ENCODE results near the gene UBE2O.

UBE2O gene

DNA sequence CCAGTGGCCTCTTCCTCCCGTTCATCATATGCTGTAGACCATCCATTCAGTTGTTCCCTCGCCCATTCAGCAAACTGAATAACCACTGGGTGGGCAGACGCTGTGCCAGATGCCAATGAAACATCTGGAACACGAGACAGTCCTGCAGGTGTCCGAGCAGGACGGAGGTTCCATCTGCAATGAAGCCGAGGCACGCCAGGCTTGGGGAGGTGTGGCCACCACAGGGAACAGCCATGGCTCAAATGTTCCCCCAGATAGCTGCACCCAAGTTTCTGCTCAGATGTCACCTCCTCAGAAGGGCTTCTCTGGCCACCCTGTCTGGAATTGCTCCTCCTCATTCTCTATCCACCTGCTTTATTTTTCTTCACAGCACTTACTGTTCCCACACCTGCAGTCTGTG is 30.5 kb downstream of the UBE2O start:
- Mint-ChIP-seq H3K4me3 (no peak overlapping the region), H3K9me3 (no peaks in the 10 kb centered on the region), H3K27ac (ENCODE audit: low read depth) (no peak overlapping the region), H3K27me3 (no peaks in the 10 kb centered on the region), H3K4me1 (peaks cover 46% of the 10 kb centered on the region), H3K36me3 (ENCODE audit: insufficient read depth) (peaks cover 2% of the 10 kb centered on the region)
- DNase-seq (ENCODE audit: low spot score in 2 of 2): no peak
- ATAC-seq (replicated peaks; ENCODE audit: extremely low read depth, poor library complexity, severe bottlenecking): no peak

GRCh38 chr17:76421044-76421407 is 31.9 kb downstream of the UBE2O start:
- Mint-ChIP-seq H3K36me3 (ENCODE audit: insufficient read depth) (peaks cover 1% of the 10 kb centered on the region), H3K27ac (ENCODE audit: low read depth) (no peak overlapping the region), H3K4me3 (no peak overlapping the region), H3K27me3 (no peaks in the 10 kb centered on the region), H3K9me3 (no peaks in the 10 kb centered on the region), H3K4me1 (peaks cover 43% of the 10 kb centered on the region)
- DNase-seq (ENCODE audit: low spot score in 2 of 2) (no peak), ATAC-seq (replicated peaks; ENCODE audit: extremely low read depth, poor library complexity, severe bottlenecking) (no peak)

DNA sequence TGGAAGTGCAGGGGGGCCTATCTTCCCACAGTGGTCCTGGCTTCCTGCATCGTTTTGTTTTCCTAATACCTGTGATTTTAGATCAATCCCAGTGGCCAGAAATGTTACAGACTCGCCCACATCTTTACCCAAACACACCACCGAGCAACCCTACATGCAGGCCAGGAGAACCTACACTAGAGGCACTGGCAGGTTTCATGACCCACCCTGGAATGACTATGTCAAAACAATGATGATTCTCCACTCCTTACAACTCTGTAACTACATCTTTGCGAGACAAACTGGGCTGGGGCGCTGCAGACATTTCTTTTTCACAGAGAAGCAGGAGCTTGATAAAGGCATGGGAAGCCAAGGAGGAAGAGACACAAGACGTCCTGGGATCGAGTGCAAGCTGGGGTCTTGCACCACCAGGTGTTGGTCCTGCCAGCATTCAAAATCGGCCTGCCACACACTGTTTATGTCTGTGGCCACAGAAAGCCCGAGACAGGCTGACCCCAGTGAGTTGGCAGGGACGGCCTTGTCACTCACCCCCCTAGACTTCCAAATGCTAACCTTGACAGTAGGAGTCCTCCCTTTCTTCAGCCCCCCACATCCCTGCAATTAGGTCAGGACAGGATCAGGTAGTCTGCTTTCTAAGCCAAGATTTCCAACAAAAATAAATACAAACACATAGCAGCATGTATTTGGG is 32.5 kb downstream of the UBE2O start:
- ATAC-seq (replicated peaks; ENCODE audit: extremely low read depth, poor library complexity, severe bottlenecking): no peak
- Mint-ChIP-seq H3K9me3 (no peaks in the 10 kb centered on the region), H3K27ac (ENCODE audit: low read depth) (no peak overlapping the region)

GRCh38 chr17:76419576-76420260 is 33.2 kb downstream of the UBE2O start:
- no peak overlapping the region for H3K27ac Mint-ChIP-seq (ENCODE audit: low read depth)
- peaks cover 36% of the 10 kb centered on the region for H3K4me1 Mint-ChIP-seq
- no peaks in the 10 kb centered on the region for H3K27me3 Mint-ChIP-seq
- no peak overlapping the region for H3K4me3 Mint-ChIP-seq
- no peak for ATAC-seq (replicated peaks; ENCODE audit: extremely low read depth, poor library complexity, severe bottlenecking)
- no peaks in the 10 kb centered on the region for H3K9me3 Mint-ChIP-seq
- H3K36me3 Mint-ChIP-seq (ENCODE audit: insufficient read depth): no peaks in the 10 kb centered on the region
- DNase-seq (ENCODE audit: low spot score in 2 of 2): no peak

More for the DNA sequence above, 32.5 kb downstream of the UBE2O start:
- no peaks in the 10 kb centered on the region for H3K36me3 Mint-ChIP-seq (ENCODE audit: insufficient read depth)
- no peaks in the 10 kb centered on the region for H3K27me3 Mint-ChIP-seq
- DNase-seq (ENCODE audit: low spot score in 2 of 2): no peak
- peaks cover 39% of the 10 kb centered on the region for H3K4me1 Mint-ChIP-seq
- H3K4me3 Mint-ChIP-seq: no peak overlapping the region

DNA sequence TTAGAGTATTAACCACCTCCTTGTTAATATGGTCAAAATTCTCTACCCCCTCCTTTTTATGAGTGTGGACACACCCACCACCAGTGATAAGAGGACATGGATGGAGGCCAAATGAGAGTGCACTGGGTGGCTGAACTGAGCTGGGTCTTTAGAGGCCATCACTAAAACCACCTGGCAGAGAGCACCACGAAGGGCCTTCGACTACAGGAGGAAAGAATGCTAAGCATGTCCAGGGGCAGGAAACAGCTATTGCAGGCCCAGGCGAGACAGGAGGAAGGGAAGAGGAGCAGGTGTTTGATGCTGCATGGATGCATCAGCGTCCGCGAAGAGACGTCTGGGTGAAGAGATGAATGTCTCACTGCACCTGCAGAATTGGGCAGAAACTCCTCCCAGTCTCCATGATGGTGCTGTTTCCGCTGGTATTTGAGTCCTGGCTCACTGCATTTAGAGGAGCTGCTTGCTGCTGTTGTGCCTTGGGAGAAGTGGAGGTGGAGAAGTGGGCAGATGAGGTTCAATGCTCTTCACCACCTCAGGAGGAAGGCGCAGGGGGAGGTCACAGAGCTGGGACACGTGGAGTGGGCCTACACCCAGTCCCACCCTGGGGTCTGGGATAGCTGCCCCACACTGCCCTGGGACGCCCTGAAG is 35.3 kb downstream of the UBE2O start:
- no peak for DNase-seq (ENCODE audit: low spot score in 2 of 2)
- H3K4me3 Mint-ChIP-seq: no peak overlapping the region
- no peaks in the 10 kb centered on the region for H3K9me3 Mint-ChIP-seq
- no peak overlapping the region for H3K27ac Mint-ChIP-seq (ENCODE audit: low read depth)
- H3K4me1 Mint-ChIP-seq: peaks cover 35% of the 10 kb centered on the region
- no peak for ATAC-seq (replicated peaks; ENCODE audit: extremely low read depth, poor library complexity, severe bottlenecking)
- no peaks in the 10 kb centered on the region for H3K36me3 Mint-ChIP-seq (ENCODE audit: insufficient read depth)
- no peaks in the 10 kb centered on the region for H3K27me3 Mint-ChIP-seq

GRCh38 chr17:76416899-76417298 is 36.1 kb downstream of the UBE2O start:
- ATAC-seq (replicated peaks; ENCODE audit: extremely low read depth, poor library complexity, severe bottlenecking) (no peak), DNase-seq (ENCODE audit: low spot score in 2 of 2) (no peak)
- Mint-ChIP-seq H3K27ac (ENCODE audit: low read depth) (no peak overlapping the region), H3K4me1 (peaks cover 28% of the 10 kb centered on the region), H3K9me3 (no peaks in the 10 kb centered on the region), H3K27me3 (no peaks in the 10 kb centered on the region), H3K36me3 (ENCODE audit: insufficient read depth) (no peaks in the 10 kb centered on the region), H3K4me3 (no peak overlapping the region)

DNA sequence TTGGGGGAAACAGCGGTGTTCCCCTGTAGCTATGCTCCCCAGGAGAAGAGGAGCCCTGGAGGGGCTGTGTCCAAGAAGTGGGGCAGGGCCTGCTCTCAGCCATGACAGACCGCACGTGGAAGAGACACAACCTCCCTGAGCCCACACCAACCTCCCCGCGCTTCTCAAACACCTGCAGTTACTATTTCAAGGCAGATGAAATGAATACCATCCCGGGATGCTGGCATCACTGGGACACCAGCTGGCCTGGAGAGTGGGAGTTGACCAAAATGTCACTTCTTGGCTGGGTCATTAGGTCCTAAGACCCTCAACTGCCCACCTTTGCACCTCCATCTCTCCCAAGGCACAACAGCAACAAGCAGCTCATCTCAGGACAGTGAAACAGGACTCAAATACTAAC is 36.5 kb downstream of the UBE2O start:
- no peak for ATAC-seq (replicated peaks; ENCODE audit: extremely low read depth, poor library complexity, severe bottlenecking)
- Mint-ChIP-seq H3K4me1 (peaks cover 28% of the 10 kb centered on the region), H3K27ac (ENCODE audit: low read depth) (no peak overlapping the region), H3K4me3 (no peak overlapping the region), H3K36me3 (ENCODE audit: insufficient read depth) (no peaks in the 10 kb centered on the region), H3K9me3 (no peaks in the 10 kb centered on the region), H3K27me3 (no peaks in the 10 kb centered on the region)
- DNase-seq (ENCODE audit: low spot score in 2 of 2): no peak

GRCh38 chr17:76415786-76416185 is 37.2 kb downstream of the UBE2O start:
- Mint-ChIP-seq H3K36me3 (ENCODE audit: insufficient read depth) (no peaks in the 10 kb centered on the region), H3K27ac (ENCODE audit: low read depth) (no peak overlapping the region), H3K4me3 (no peak overlapping the region), H3K27me3 (no peaks in the 10 kb centered on the region), H3K4me1 (peaks cover 26% of the 10 kb centered on the region), H3K9me3 (no peaks in the 10 kb centered on the region)
- DNase-seq (ENCODE audit: low spot score in 2 of 2): no peak
- no peak for ATAC-seq (replicated peaks; ENCODE audit: extremely low read depth, poor library complexity, severe bottlenecking)

GRCh38 chr17:76414334-76415295 is 38.3 kb downstream of the UBE2O start:
- no peak overlapping the region for H3K4me3 Mint-ChIP-seq
- H3K4me1 Mint-ChIP-seq: peaks cover 23% of the 10 kb centered on the region
- no peak for ATAC-seq (replicated peaks; ENCODE audit: extremely low read depth, poor library complexity, severe bottlenecking)
- no peak for DNase-seq (ENCODE audit: low spot score in 2 of 2)
- H3K27me3 Mint-ChIP-seq: no peaks in the 10 kb centered on the region
- no peaks in the 10 kb centered on the region for H3K9me3 Mint-ChIP-seq
- no peak overlapping the region for H3K27ac Mint-ChIP-seq (ENCODE audit: low read depth)
- peaks cover 1% of the 10 kb centered on the region for H3K36me3 Mint-ChIP-seq (ENCODE audit: insufficient read depth)

- Mint-ChIP-seq H3K4me3 (no peak overlapping the region), H3K4me1 (peaks cover 15% of the 10 kb centered on the region), H3K27ac (ENCODE audit: low read depth) (no peak overlapping the region), H3K27me3 (no peaks in the 10 kb centered on the region), H3K9me3 (no peaks in the 10 kb centered on the region), H3K36me3 (ENCODE audit: insufficient read depth) (peaks cover 6% of the 10 kb centered on the region)
- ATAC-seq (replicated peaks; ENCODE audit: extremely low read depth, poor library complexity, severe bottlenecking) (no peak), DNase-seq (ENCODE audit: low spot score in 2 of 2) (no peak)
These were observed 41.7 kb downstream of the UBE2O start for GRCh38 chr17:76411247-76411646.

- Mint-ChIP-seq H3K27me3 (no peaks in the 10 kb centered on the region), H3K36me3 (ENCODE audit: insufficient read depth) (peaks cover 8% of the 10 kb centered on the region), H3K27ac (ENCODE audit: low read depth) (no peak overlapping the region), H3K9me3 (no peaks in the 10 kb centered on the region), H3K4me3 (no peak overlapping the region), H3K4me1 (peaks cover 15% of the 10 kb centered on the region)
- ATAC-seq (replicated peaks; ENCODE audit: extremely low read depth, poor library complexity, severe bottlenecking): no peak
- no peak for DNase-seq (ENCODE audit: low spot score in 2 of 2)
These were observed 42.5 kb downstream of the UBE2O start for GRCh38 chr17:76410328-76410965.
